SK-N-SH treated with all-trans-retinoic acid at 6 μM for 48 hours (cell line): Measurements from ENCODE around the gene POU2F1.

Experiments
- ATAC-seq: fragments of 200-7000 bp; cut with Tn5 transposase; 3 replicates; pipeline ENCODE4 v1.9.1; 2020; ENCODE audit warnings: mild to moderate bottlenecking, moderate library complexity
- ARNTL ChIP-seq: fragments of 450-650 bp; formaldehyde crosslinking; IDR thresholded peaks from 2 replicates; pipeline ENCODE4 v1.5.0; 2020; ENCODE audit warnings: low read depth, mild to moderate bottlenecking, moderate library complexity, borderline replicate concordance
- BACH2 ChIP-seq: fragments of 250-450 bp; sonication (Bioruptor Pico); IDR thresholded peaks from 2 replicates; pipeline ENCODE4 v1.9.0; 2021; ENCODE audit warnings: mild to moderate bottlenecking, borderline replicate concordance
- CREB5 ChIP-seq: fragments of 250-450 bp; sonication (Bioruptor Pico); IDR thresholded peaks from 2 replicates; pipeline ENCODE4 v1.5.1; 2020; ENCODE audit warnings: low read depth, mild to moderate bottlenecking, moderate library complexity
- CSDC2 ChIP-seq: fragments of 250-450 bp; sonication (Bioruptor Pico); IDR thresholded peaks from 2 replicates; pipeline ENCODE4 v1.5.0; 2020; ENCODE audit warnings: mild to moderate bottlenecking, moderate library complexity
- CSRNP3 ChIP-seq: fragments of 250-450 bp; sonication (Bioruptor Pico); IDR thresholded peaks from 2 replicates; pipeline ENCODE4 v1.5.1; 2021; ENCODE audit warnings: mild to moderate bottlenecking, moderate library complexity
- ESRRG ChIP-seq: fragments of 250-450 bp; sonication (Bioruptor Pico); IDR thresholded peaks from 2 replicates; pipeline ENCODE4 v1.6.1; 2021; ENCODE audit warnings: mild to moderate bottlenecking
- GLIS3 ChIP-seq: fragments of 250-450 bp; sonication (Bioruptor Pico); IDR thresholded peaks from 2 replicates; pipeline ENCODE4 v1.5.0; 2020; ENCODE audit warnings: mild to moderate bottlenecking, moderate library complexity
- ISL1 ChIP-seq: fragments of 250-450 bp; sonication (Bioruptor Pico); IDR thresholded peaks from 2 replicates; pipeline ENCODE4 v2.1.2; 2022; ENCODE audit warnings: mild to moderate bottlenecking, moderate library complexity
- OSR1 ChIP-seq: fragments of 250-450 bp; sonication (Bioruptor Pico); IDR thresholded peaks from 2 replicates; pipeline ENCODE4 v1.8.0; 2022; ENCODE audit warnings: moderate library complexity, mild to moderate bottlenecking, inconsistent platforms
- PATZ1 ChIP-seq: fragments of 250-450 bp; sonication (Bioruptor Pico); IDR thresholded peaks from 2 replicates; pipeline ENCODE4 v1.8.0; 2020; ENCODE audit warnings: mild to moderate bottlenecking, moderate library complexity, borderline replicate concordance
- POU6F1 ChIP-seq: fragments of 250-450 bp; sonication (Bioruptor Pico); IDR thresholded peaks from 2 replicates; pipeline ENCODE4 v1.8.0; 2021; ENCODE audit warnings: low read depth, mild to moderate bottlenecking, moderate library complexity, borderline replicate concordance
- PPARA ChIP-seq: fragments of 250-450 bp; sonication (Bioruptor Pico); IDR thresholded peaks from 2 replicates; pipeline ENCODE4 v1.5.0; 2020; ENCODE audit warnings: mild to moderate bottlenecking, borderline replicate concordance
- RARB ChIP-seq: fragments of 250-450 bp; sonication (Bioruptor Pico); IDR thresholded peaks from 2 replicates; pipeline ENCODE4 v1.8.0; 2021; ENCODE audit warnings: mild to moderate bottlenecking, moderate library complexity
- SNAI2 ChIP-seq: fragments of 250-450 bp; sonication (Bioruptor Pico); IDR thresholded peaks from 2 replicates; pipeline ENCODE4 v1.5.0; 2020; ENCODE audit warnings: mild to moderate bottlenecking, moderate library complexity
- TCF4 ChIP-seq: fragments of 250-450 bp; sonication (Bioruptor Pico); IDR thresholded peaks from 2 replicates; pipeline ENCODE4 v1.8.0; 2021; ENCODE audit warnings: mild to moderate bottlenecking, moderate library complexity, borderline replicate concordance
- TOX ChIP-seq: fragments of 250-450 bp; sonication (Bioruptor Pico); IDR thresholded peaks from 2 replicates; pipeline ENCODE4 v1.8.0; 2021; ENCODE audit warnings: mild to moderate bottlenecking, moderate library complexity, borderline replicate concordance
- ZC3H10 ChIP-seq: fragments of 250-450 bp; sonication (Bioruptor Pico); IDR thresholded peaks from 2 replicates; pipeline ENCODE4 v1.5.1; 2021; ENCODE audit warnings: mild to moderate bottlenecking, moderate library complexity
- ZFP3 ChIP-seq: fragments of 250-450 bp; sonication (Bioruptor Pico); IDR thresholded peaks from 2 replicates; pipeline ENCODE4 v1.5.0; 2020; ENCODE audit warnings: mild to moderate bottlenecking, moderate library complexity
- ZFP30 ChIP-seq: fragments of 450-650 bp; formaldehyde crosslinking; IDR thresholded peaks from 2 replicates; pipeline ENCODE4 v1.5.0; 2022; ENCODE audit warnings: mild to moderate bottlenecking, moderate library complexity
- ZNF565 ChIP-seq: fragments of 450-650 bp; formaldehyde crosslinking; conservative IDR thresholded peaks from 2 replicates; pipeline ENCODE4 v1.5.0; 2020; ENCODE audit warnings: low read depth, mild to moderate bottlenecking, moderate library complexity
- ZNF70 ChIP-seq: fragments of 450-650 bp; formaldehyde crosslinking; IDR thresholded peaks from 2 replicates; pipeline ENCODE4 v1.5.0; 2020; ENCODE audit warnings: mild to moderate bottlenecking, moderate library complexity
- ZNF8 ChIP-seq: fragments of 450-650 bp; formaldehyde crosslinking; IDR thresholded peaks from 2 replicates; pipeline ENCODE4 v1.5.0; 2020; ENCODE audit warnings: mild to moderate bottlenecking, moderate library complexity

POU2F1 gene

GRCh38 chr1:167262836-167263235 lies 42.1 kb downstream of the POU2F1 start:
- no peak for TF ChIP-seq CSRNP3 (CRISPR knock-in tag)
- TF ChIP-seq TCF4 (CRISPR knock-in tag), result no peak
- no peak for TF ChIP-seq ZNF565 (CRISPR knock-in tag)
- no peak for TF ChIP-seq SNAI2 (CRISPR knock-in tag)
- TF ChIP-seq ZNF70 (CRISPR knock-in tag), result no peak
- no peak for TF ChIP-seq RARB
- no peak for TF ChIP-seq ISL1 (CRISPR knock-in tag)
- no peak for TF ChIP-seq PPARA (CRISPR knock-in tag)
- no peak for TF ChIP-seq CSDC2 (CRISPR knock-in tag)
- no peak for TF ChIP-seq OSR1
- TF ChIP-seq TOX (CRISPR knock-in tag), result no peak
- TF ChIP-seq BACH2 (CRISPR knock-in tag), result no peak
- TF ChIP-seq PATZ1 (CRISPR knock-in tag), result no peak
- no peak for TF ChIP-seq POU6F1 (CRISPR knock-in tag)
- TF ChIP-seq ZNF8 (CRISPR knock-in tag), result no peak
- no peak for TF ChIP-seq ARNTL (CRISPR knock-in tag)
- TF ChIP-seq ESRRG (CRISPR knock-in tag), result no peak
- TF ChIP-seq CREB5 (CRISPR knock-in tag), result no peak
- no peak for TF ChIP-seq GLIS3 (CRISPR knock-in tag)
- ATAC-seq, result no peak

- TF ChIP-seq CSRNP3 (CRISPR knock-in tag), result no peak
- no peak for TF ChIP-seq CREB5 (CRISPR knock-in tag)
- no peak for TF ChIP-seq SNAI2 (CRISPR knock-in tag)
- no peak for TF ChIP-seq RARB
- no peak for ATAC-seq
Measured at GRCh38 chr1:167263344-167263743, 42.7 kb downstream of the POU2F1 start.

- TF ChIP-seq GLIS3 (CRISPR knock-in tag) (no peak), ARNTL (CRISPR knock-in tag) (no peak), TOX (CRISPR knock-in tag) (no peak), ZFP3 (no peak), PPARA (CRISPR knock-in tag) (no peak), ZFP30 (no peak), ESRRG (CRISPR knock-in tag) (no peak), CREB5 (CRISPR knock-in tag) (no peak), CSRNP3 (CRISPR knock-in tag) (no peak), ZNF565 (CRISPR knock-in tag) (no peak), OSR1 (no peak), ZC3H10 (CRISPR knock-in tag) (no peak), ZNF70 (CRISPR knock-in tag) (no peak), ISL1 (CRISPR knock-in tag) (no peak), CSDC2 (CRISPR knock-in tag) (no peak), RARB (no peak), SNAI2 (CRISPR knock-in tag) (no peak)
- peak; percentile 18 for ATAC-seq
Measured at GRCh38 chr1:167263819-167264464, 43.3 kb downstream of the POU2F1 start.
